ENCODE measurements around the gene IFNAR1. TPM values are rescaled to one million over a fixed set of nuclear protein-coding genes. Genes with fewer than 3 reads are reported as not detected.

The IFNAR1 gene
- total and polyA plus RNA-seq, 9 donors = 20.6 to 47.9 (median 31.2) TPM

DNA sequence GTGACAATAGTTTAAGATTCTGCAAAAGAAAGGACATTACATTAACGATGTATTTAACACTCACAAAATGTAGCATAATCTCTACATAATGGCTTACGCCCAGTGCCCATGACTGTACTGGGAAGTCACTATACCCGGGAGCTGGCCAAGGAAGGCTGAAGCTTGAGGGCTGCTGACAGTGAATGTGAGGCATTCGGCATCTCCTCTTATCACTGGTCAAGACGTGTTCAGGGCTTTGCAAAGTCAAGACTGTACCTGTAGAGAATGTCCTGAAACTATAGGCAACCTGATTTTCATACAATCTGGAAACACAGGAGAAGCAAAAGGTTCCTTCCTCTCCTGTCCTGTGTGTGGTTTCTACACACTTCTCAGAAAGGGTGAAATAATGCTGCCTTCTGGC is 65.7 kb downstream of the IFNAR1 start:
- no peak for DNase-seq
- no peaks in the 10 kb centered on the region for H3K27me3 ChIP-seq
- no peak for TF ChIP-seq EP300 (IDR thresholded peaks at IDR 0.05)
- TF ChIP-seq POLR2A (IDR thresholded peaks at IDR 0.05) = no peak
- TF ChIP-seq, protein P1, sequence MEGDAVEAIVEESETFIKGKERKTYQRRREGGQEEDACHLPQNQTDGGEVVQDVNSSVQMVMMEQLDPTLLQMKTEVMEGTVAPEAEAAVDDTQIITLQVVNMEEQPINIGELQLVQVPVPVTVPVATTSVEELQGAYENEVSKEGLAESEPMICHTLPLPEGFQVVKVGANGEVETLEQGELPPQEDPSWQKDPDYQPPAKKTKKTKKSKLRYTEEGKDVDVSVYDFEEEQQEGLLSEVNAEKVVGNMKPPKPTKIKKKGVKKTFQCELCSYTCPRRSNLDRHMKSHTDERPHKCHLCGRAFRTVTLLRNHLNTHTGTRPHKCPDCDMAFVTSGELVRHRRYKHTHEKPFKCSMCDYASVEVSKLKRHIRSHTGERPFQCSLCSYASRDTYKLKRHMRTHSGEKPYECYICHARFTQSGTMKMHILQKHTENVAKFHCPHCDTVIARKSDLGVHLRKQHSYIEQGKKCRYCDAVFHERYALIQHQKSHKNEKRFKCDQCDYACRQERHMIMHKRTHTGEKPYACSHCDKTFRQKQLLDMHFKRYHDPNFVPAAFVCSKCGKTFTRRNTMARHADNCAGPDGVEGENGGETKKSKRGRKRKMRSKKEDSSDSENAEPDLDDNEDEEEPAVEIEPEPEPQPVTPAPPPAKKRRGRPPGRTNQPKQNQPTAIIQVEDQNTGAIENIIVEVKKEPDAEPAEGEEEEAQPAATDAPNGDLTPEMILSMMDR (IDR thresholded peaks at IDR 0.05) = no peak
- H3K27ac ChIP-seq = no peak overlapping the region
- no peaks in the 10 kb centered on the region for H3K36me3 ChIP-seq
- H3K4me1 ChIP-seq (ENCODE audit: insufficient read depth) = no peaks in the 10 kb centered on the region
- WGBS, 3 donors = 71 to 83% (median 76%) methylated on average over 5 of the region's 5 CpGs
- no peaks in the 10 kb centered on the region for H3K9me3 ChIP-seq
- intact Hi-C loops (cut with DNase I) = no loop called here
- no peak overlapping the region for H3K4me3 ChIP-seq

DNA sequence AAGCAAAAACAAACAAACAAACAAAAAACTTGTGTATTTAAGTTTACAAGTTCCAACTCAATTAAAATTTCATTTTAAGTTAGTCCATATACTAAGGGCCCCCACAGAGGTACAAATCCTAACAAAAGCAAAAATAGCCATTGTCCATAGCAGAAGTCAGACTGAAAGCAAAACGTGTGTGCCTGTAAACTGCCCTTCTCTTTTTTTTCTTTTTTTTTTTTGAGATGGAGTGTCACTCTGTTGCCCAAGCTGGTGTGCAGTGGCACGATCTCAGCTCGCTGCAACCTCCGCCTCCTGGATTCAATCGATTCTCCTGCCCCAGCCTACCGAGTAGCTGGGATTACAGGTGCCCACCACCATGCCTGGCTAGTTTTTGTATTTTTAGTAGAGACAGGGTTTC is 66.9 kb downstream of the IFNAR1 start:
- DNase-seq = no peak
- intact Hi-C loops (cut with DNase I) = no loop called here
- 80 to 85% (median 84%) methylated on average over 6 of the region's 6 CpGs for WGBS, 3 donors
- Histone ChIP-seq H3K27me3 (no peaks in the 10 kb centered on the region), H3K36me3 (no peaks in the 10 kb centered on the region), H3K4me1 (ENCODE audit: insufficient read depth) (no peaks in the 10 kb centered on the region), H3K27ac (no peak overlapping the region), H3K9me3 (no peaks in the 10 kb centered on the region), H3K4me3 (no peak overlapping the region)
- no peak for TF ChIP-seq EP300 (IDR thresholded peaks at IDR 0.05)
- no peak for TF ChIP-seq POLR2A (IDR thresholded peaks at IDR 0.05)
- TF ChIP-seq, protein P1 (IDR thresholded peaks at IDR 0.05) = no peak

DNA sequence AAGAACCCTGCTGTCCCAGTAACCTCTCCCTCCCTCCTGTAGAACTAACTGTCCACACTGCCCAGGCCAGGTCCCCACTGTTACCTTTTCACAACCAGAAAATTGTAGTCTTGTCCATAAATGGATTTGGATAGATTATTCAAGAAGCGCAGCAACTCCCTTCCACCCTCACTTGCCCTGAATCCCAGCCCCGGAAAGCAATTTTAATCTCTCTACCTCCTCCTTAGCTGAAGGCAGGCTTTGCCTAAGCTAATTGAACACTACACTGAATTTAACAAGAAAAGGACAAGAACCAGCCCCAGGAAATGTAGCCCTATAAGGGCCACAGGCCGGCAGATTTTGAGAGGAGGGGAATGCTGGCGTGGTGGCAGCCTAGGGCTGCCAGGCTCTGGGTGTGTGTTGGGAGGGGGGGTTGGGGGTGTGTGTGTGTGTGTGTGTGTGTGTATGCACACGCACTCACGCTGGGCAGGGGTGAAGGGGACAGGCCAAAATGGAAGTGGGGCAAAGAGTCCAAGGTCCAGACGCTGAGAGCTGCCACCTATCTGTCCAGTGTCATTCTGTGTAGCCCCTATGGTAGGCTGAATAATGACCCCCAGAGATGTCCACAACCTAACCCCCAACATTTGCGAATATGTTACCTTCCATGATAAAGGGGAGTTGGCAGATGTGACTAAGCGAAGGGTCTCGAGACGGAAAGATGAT is 67.7 kb downstream of the IFNAR1 start:
- Histone ChIP-seq H3K9me3 (no peaks in the 10 kb centered on the region), H3K27me3 (no peaks in the 10 kb centered on the region), H3K4me1 (ENCODE audit: insufficient read depth) (no peaks in the 10 kb centered on the region), H3K27ac (no peak overlapping the region), H3K4me3 (no peak overlapping the region), H3K36me3 (no peaks in the 10 kb centered on the region)
- intact Hi-C loops (cut with DNase I) = no loop called here
- WGBS, 3 donors = 79 to 82% (median 82%) methylated on average over 11 of the region's 11 CpGs
- TF ChIP-seq EP300 (IDR thresholded peaks at IDR 0.05) = no peak
- TF ChIP-seq, protein P1 (IDR thresholded peaks at IDR 0.05) = no peak
- no peak for TF ChIP-seq POLR2A (IDR thresholded peaks at IDR 0.05)
- DNase-seq = no peak

DNA sequence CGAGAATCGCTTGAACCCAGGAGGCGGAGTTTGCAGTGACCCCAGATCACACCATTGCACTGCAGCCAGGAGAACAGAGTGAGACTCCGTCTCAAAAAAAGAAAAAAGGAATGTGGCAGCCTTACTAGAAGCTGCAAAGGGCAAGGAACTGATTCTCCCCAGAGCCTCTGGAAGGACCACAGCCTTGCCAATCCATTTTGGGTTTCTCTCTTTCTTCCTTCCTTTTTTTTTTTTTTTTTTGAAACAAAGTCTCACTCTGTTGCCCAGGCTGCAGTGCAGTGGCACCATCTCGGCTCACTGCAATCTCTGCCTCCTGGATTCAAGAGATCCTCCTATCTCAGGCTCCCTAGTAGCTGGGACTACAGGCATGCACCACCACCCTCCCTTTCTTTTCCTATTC is 68.6 kb downstream of the IFNAR1 start:
- Histone ChIP-seq H3K27me3 (no peaks in the 10 kb centered on the region), H3K9me3 (no peaks in the 10 kb centered on the region), H3K36me3 (no peaks in the 10 kb centered on the region), H3K27ac (no peak overlapping the region), H3K4me1 (ENCODE audit: insufficient read depth) (no peaks in the 10 kb centered on the region), H3K4me3 (no peak overlapping the region)
- intact Hi-C loops (cut with DNase I) = no loop called here
- TF ChIP-seq, protein P1 (IDR thresholded peaks at IDR 0.05) = no peak
- TF ChIP-seq POLR2A (IDR thresholded peaks at IDR 0.05) (no peak), EP300 (IDR thresholded peaks at IDR 0.05) (no peak)
- WGBS, 3 donors = 53 to 64% (median 56%) methylated on average over 5 of the region's 5 CpGs
- DNase-seq = no peak
